Bronchial epithelial cell (primary cell): ENCODE data around the gene CHKB. TPM values are rescaled to one million over a fixed set of nuclear protein-coding genes. Genes with fewer than 3 reads are reported as not detected.
A peak's percentile ranks its signal among the peaks of the same experiment; 100 is the strongest.
"Not testable (repeated sequence)": the region's sequence is repeated elsewhere in the genome, so short reads cannot be mapped to it uniquely, and the experiment has no call there.

ENCODE experiments used
- DNase-seq: peaks from one replicate; pipeline ENCODE4 v3.0.0-alpha.2; 2010; ENCODE audit warnings: low read depth
- FAIRE-seq: peaks from 2 replicates; lab custom pipeline; 2011; peaks lifted over from hg19 to GRCh38; lab: Jason Lieb, UNC
- H3K27me3 ChIP-seq: 2 replicates; pipeline ENCODE4 v1.5.1; 2011; ENCODE audit warnings: low read length; ENCODE audit not compliant: control insufficient read depth, insufficient read depth
- H3K36me3 ChIP-seq: 2 replicates; pipeline ENCODE4 v1.5.1; 2011; ENCODE audit warnings: low read length; ENCODE audit not compliant: control insufficient read depth, insufficient read depth
- H3K4me3 ChIP-seq: 2 replicates; pipeline ENCODE4 v1.5.1; 2011; ENCODE audit warnings: mild to moderate bottlenecking, low read depth, low read length, control low read depth
- total RNA-seq: library from RNA; depleted of rRNA; stranded (reverse); fragments of >200 nt; gene quantifications from 2 replicates; pipeline ENCODE4 v1.2.1, GENCODE V29; 2014
- TF ChIP-seq, protein P1 (sequence below): IDR thresholded peaks from 2 replicates; pipeline ENCODE4 v1.5.1; 2011; ENCODE audit warnings: mild to moderate bottlenecking, moderate library complexity, low read length, control low read depth, inconsistent platforms; ENCODE audit not compliant: insufficient read depth, severe bottlenecking

Gene CHKB
- total RNA-seq, 1 donor from 2014 or later: 27.6 TPM

DNA sequence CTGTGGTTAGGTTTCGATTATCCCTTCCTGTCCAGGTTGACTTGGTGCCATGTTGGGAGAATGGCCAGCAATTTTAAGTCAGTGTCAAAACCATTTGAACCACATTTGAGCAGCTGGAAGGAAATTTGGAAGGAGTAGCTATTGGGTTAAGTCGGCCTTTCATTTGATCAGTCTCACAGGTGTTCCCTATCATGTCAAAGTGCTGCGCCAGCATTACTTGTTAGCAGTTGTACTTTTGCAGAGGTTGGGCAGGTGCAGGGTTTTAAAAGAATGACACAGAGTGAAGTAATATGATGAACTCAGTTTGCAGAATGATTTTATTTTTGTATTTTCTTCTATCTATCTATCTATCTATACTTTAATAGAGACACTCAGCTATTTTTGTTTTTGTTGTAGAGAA, 46.4 kb downstream of the CHKB start:
- TF ChIP-seq, protein P1, sequence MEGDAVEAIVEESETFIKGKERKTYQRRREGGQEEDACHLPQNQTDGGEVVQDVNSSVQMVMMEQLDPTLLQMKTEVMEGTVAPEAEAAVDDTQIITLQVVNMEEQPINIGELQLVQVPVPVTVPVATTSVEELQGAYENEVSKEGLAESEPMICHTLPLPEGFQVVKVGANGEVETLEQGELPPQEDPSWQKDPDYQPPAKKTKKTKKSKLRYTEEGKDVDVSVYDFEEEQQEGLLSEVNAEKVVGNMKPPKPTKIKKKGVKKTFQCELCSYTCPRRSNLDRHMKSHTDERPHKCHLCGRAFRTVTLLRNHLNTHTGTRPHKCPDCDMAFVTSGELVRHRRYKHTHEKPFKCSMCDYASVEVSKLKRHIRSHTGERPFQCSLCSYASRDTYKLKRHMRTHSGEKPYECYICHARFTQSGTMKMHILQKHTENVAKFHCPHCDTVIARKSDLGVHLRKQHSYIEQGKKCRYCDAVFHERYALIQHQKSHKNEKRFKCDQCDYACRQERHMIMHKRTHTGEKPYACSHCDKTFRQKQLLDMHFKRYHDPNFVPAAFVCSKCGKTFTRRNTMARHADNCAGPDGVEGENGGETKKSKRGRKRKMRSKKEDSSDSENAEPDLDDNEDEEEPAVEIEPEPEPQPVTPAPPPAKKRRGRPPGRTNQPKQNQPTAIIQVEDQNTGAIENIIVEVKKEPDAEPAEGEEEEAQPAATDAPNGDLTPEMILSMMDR: no peak
- Histone ChIP-seq H3K4me3 (no peak overlapping the region), H3K27me3 (no peaks in the 10 kb centered on the region), H3K36me3 (no peaks in the 10 kb centered on the region)
- no peak for DNase-seq
- FAIRE-seq: no peak

DNA sequence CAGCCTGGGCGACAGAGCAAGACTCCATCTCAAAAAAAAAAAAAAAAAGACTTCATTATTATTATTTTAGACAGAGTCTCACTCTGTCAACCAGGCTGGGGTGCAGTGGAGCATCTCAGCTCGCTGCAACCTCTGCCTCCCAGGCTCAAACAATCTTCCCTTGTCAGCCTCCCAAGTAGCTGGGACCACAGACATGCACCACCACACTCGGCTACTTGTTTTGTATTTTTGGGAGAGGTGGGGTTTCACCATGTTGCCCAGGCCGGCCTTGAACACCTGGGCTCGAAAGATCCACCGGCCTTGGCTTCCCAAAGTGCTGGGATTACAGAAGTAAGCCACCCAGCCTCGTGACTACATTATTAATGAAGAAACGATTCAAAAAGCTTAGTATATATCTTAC, 47.5 kb downstream of the CHKB start:
- no peak overlapping the region for H3K4me3 ChIP-seq
- TF ChIP-seq, protein P1: no peak
- no peaks in the 10 kb centered on the region for H3K27me3 ChIP-seq
- no peaks in the 10 kb centered on the region for H3K36me3 ChIP-seq
- FAIRE-seq (no peak), DNase-seq (no peak)

DNA sequence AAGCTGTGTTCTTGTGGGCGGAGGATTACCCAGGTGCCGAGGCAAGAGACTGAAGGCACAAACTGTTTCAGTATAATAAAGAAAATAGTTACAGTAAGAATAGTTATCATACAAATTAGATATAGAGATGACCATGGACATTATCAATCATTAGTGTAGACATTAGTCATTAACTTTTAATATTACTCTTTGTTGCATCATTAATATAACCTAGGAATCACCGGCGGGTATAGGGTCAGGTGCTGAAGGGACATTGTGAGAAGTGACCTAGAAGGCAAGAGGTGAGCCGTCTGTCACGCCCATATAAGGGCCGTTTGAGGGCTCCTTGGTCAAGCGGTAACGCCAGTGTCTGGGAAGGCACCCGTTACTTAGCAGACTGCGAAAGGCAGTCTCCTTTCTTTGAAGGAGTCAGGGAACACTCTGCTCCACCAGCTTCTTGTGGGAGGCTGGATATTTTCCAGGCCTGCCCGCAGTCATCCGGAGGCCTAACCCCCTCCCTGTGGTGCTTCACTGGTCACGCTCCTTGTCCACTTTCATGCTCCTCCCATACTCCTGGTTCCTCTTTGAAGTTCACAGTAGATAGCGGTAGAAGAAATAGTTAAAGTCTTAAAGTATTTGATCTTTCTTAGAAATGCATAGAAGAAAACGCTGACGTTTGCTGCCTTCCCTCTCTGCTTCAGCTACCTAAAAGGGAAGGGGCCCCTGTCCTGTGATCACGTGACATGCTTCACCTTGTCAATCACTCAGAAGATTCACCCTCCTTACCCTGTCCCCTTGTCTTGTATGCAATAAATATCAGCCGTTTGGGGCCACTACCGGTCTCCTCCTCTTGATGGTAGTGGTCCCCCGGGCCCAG, 48.6 kb downstream of the CHKB start:
- H3K27me3 ChIP-seq, FAIRE-seq, DNase-seq, H3K4me3 ChIP-seq, H3K36me3 ChIP-seq: not testable (repeated sequence)

DNA sequence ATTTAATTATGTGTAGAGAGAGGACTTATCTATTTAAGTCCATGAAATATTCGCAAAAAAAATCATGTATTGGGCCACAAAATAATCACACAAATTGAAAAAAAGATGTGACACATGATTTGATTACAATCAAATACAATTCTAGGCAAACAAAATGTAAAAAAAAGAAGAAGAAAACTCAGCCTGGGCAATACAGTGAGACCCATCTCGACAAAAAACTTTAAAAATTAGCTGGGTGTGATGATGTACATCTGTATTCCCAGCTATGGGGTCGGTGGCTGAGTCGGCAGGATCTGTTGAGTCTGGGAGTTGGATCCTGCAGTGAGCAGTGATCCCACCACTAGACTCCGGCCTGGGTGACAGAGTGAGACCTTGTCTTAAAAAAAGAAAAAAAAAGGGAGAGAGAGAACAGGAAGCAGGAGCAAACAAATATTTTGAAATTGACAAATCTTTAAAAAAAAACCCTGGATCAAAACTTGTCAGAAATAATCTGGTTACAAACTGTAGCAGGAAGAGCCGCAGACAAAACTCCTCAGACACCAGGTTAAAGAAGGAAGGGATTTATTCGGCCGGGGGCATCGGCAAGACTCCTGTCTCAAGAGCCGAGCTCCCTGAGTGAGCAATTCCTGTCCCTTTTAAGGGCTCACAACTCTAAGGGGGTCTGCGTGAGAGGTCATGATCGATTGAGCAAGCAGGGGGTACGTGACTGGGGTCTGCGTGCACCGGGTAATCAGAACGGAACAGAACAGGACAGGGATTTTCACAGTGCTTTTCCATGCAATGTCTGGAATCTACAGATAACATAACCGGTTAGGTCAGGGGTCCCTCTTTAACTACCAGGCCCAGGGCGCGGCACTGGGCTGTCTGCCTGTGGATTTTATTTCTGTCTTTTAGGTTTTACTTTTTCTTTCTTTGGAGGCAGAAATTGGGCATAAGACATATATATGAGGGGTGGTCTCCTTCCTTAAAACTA, 49.5 kb downstream of the CHKB start:
- no peak overlapping the region for H3K4me3 ChIP-seq
- DNase-seq (no peak), FAIRE-seq (no peak)
- TF ChIP-seq, protein P1: no peak
- H3K27me3 ChIP-seq: no peaks in the 10 kb centered on the region
- H3K36me3 ChIP-seq: peaks cover 6% of the 10 kb centered on the region

DNA sequence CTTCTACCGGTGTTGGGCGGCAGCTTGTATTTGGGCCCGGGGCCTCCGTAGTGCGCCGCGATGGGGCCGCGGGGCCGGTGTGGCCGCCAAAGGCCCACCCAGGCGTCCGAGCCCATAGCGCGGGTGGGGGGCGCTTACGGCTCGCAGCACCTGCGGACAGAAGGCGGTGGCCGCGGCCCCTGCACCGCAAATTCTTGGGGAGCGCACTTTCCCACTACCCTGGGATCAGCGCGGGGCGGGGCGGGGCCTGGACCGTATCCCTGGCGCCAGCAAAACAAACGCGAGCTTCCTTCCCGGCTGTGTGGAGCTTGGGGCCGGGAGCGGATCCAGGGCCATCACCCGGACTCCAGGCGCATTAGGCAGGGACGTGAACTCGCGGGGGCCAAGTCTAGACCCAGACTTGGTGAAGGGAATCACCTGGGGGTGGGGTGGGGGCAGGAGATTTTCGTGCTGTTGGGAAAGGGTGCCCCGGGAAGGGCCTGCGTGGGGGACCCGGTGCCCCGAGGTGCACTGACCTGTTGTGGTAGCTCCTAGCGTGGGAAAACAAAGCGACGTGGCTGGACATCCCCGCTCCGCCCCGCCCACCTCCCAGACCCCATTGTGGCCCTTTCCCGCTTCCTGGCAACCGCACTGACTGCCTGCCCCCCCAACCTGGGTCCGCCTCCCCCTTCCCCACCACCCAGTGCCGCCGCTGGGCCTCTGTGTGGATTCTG, 50.5 kb downstream of the CHKB start:
- Histone ChIP-seq H3K36me3 (peaks cover 6% of the 10 kb centered on the region), H3K27me3 (no peaks in the 10 kb centered on the region), H3K4me3 (peak overlapping the region; percentile 78)
- DNase-seq (peak; percentile 38), FAIRE-seq (no peak)
- TF ChIP-seq, protein P1: no peak
